Stimulated activated naive CD4-positive, alpha-beta T cell treated with Interleukin-2 at 50 U/mL for 16 hours (primary cell): Measurements from ENCODE around the gene OR2D2.
"Not testable (repeated sequence)": the region's sequence is repeated elsewhere in the genome, so short reads cannot be mapped to it uniquely, and the experiment has no call there.

Source experiments
- DNase-seq: peaks from one replicate; lab custom pipeline; 2025; lab: John Stamatoyannopoulos, UW

Gene OR2D2

DNA sequence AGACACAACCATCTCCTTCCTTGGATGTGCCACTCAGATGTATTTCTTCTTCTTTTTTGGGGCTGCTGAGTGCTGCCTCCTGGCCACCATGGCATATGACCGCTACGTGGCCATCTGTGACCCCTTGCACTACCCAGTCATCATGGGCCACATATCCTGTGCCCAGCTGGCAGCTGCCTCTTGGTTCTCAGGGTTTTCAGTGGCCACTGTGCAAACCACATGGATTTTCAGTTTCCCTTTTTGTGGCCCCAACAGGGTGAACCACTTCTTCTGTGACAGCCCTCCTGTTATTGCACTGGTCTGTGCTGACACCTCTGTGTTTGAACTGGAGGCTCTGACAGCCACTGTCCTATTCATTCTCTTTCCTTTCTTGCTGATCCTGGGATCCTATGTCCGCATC lies 15.4 kb downstream of the OR2D2 start:
- DNase-seq, result no peak

- no peak for DNase-seq
These were observed 16.0 kb downstream of the OR2D2 start, which contains the start of gene OR10A4 for GRCh38 chr11:6876325-6876724. Gene OR10A4, plus strand, starts transcription at chr11:6876625. Its CDS starts 23 bp downstream, at chr11:6876648.

DNA sequence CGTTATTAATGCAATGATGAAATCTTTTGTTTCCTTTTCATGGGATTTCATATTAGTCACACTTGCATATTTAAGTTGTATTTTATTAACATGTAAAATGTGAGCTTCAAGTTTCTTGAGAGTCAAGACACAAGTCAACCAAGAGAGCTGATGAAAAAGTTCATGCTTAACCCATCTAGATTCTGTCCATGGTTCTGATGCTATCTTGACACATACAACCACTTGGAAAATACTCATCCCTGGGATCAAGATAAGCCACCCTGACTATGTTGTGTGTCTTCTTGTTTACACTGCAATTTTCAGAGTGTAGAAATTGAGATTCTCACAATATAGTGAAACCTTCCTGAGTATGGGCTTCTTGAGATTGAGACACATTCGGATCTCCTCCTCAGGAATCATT lies 16.5 kb downstream of the OR2D2 start:
- DNase-seq, result no peak

DNA sequence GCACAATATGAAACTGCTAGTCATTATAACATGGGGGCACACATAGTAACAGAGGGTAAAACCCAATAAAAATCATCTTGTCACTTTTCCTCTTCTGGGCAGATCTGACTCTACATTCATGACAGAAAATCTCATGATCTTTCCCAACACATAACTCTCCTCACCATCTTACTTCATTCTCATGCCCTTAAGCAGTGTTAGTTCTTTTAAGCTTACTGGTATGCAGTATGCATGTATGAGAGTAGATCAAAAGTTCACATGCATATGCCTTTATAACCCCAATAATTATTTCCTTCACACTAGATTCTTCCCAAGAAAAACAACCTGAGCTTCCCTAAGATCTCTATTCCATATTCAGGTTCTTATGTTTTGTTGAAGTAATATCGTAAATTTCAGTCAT lies 21.0 kb downstream of the OR2D2 start:
- no peak for DNase-seq

- no peak for DNase-seq
These were observed 27.9 kb downstream of the OR2D2 start for GRCh38 chr11:6864438-6864837.

- no peak for DNase-seq
These were observed 29.3 kb downstream of the OR2D2 start, which contains the start of gene OR10A2 for GRCh38 chr11:6862961-6863360. Gene OR10A2, plus strand, starts transcription at chr11:6863057. Its CDS starts 6,698 bp downstream, at chr11:6869755.

DNA sequence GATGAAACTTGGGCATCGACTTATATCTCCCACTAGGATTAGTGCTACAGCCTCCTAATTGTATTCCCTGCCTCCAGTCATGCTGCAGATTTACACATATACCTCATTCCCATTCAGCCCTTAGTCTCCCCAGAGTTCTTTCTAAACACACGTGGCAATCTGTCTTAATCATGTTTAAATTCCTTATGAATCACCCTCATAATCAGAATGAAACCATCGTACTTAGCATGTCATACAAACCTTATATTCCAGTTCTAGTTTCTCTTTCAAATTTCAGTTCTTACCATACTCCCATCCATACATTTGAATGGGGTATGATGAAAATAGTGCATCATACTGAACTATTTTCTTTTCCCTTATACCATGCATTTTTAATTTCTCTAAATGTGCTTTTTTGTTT lies 35.4 kb downstream of the OR2D2 start:
- no peak for DNase-seq

DNA sequence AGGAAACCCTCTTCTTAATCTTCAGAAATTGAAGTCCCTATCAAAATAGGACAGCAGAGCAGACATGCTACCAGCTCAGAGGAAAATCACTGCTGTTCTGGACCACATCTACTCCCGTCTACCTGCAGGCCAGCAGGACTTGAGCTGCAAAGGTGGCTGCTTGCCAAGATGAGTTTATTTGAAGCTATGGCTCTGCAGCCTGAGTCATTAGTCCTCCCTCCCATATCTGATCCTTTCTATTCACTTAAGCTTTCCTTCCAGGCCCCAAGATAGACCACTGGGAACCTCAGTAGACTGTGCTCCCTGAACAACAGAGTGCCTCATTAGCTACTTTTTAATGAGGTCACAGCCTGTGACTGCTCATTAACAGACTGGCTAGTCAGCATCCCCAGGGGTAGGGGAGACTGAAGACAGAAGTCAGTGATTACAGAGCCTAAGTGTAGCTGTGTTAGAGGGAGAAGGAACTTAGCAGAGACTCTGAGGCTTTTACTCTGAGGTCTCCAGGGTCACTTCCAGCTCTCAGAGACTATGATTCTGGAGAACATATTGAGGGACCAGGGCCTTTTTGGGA lies 36.2 kb downstream of the OR2D2 start:
- no peak for DNase-seq

GRCh38 chr11:6854801-6855200 lies 37.5 kb downstream of the OR2D2 start:
- DNase-seq, result not testable (repeated sequence)

DNA sequence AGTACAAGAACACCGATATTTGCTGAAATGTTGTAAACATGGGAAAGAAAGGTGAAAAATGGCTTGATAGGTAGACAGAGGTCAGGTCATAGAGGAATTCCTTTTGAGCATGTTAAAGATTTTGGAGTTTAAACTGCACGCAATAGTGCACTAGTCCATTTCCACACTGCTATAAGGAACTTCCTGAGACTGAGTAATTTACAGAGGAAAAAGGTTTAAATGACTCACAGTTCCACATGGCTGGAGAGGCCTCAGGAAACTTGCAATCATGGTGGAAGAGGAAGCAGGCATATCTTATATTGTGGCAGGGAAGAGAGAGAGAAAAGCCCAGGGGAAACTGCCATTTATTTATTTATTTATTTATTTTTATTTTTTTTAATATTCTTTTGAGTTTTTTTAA lies 41.8 kb downstream of the OR2D2 start:
- DNase-seq, result no peak

- DNase-seq, result no peak
These were observed 46.9 kb downstream of the OR2D2 start, which contains the start of gene OR10A5 for GRCh38 chr11:6845383-6845782. Gene OR10A5, plus strand, starts transcription at chr11:6845683. Its CDS starts 0 bp downstream, at chr11:6845683.

DNA sequence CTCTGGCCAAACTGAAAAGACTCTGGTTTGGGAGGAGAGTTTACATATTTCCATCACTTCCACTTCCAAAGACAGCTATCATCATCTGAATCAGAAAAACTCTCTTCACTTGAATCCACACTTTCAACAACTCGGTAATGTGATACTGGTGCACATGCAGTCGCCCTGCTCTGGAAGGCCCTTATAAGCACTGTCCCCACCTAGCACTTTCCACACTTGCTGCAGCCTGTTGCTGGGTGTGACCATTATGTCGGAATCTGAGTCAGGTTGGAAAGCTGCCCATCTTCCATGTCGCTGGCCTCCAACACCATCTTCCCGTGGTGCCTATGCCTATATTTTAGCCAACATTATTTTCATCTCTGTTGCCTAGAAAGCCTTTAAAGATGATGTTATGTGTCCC lies 47.9 kb downstream of the OR2D2 start:
- no peak for DNase-seq

- DNase-seq, result no peak
These were observed 48.6 kb downstream of the OR2D2 start for GRCh38 chr11:6843670-6844069.

DNA sequence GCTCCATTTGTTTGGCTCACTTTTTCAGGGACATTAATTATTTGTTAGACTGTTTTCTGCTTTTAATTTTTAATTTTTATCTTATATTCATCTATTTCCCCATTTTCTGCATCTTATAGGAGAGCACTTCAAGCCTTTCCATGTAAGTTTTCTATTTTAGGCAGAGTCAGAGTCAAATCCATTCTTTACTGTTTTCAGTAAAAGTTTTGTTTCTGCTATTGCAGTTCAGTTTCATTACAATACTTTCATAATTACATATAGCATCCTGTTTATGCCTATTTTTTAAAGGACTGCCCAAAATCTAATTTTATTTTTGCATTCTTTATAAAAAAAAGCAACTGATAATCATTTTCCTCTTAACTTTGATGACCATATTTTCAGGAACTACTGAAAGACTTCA lies 50.6 kb downstream of the OR2D2 start:
- no peak for DNase-seq
